ENCODE measurements around the gene PKD1L1.

- TF ChIP-seq CTCF (IDR thresholded peaks at IDR 0.05) = no peak
- TF ChIP-seq POLR2A (IDR thresholded peaks at IDR 0.05) = no peak
Measured at GRCh38 chr7:47908720-47909119, 39.5 kb downstream of the PKD1L1 start.

Data from right lobe of liver (tissue), 4 donors.